Eye (tissue), 1 donor: ENCODE data around the gene MICAL1.
A peak's percentile ranks its signal among the peaks of the same experiment; 100 is the strongest.

Experiments
- DNase-seq: peaks from one replicate; pipeline ENCODE4 v3.0.0-alpha.2; 2015

MICAL1 gene

GRCh38 chr6:109453156-109453555 lies 2.4 kb downstream of the MICAL1 start:
- no peak for DNase-seq

- no peak for DNase-seq
Observed at GRCh38 chr6:109452181-109452580, 3.4 kb downstream of the MICAL1 start.

- no peak for DNase-seq
Observed at GRCh38 chr6:109451376-109451775, 4.2 kb downstream of the MICAL1 start.

- DNase-seq: no peak
Observed at GRCh38 chr6:109450801-109451200, 4.8 kb downstream of the MICAL1 start.

GRCh38 chr6:109449795-109450673 lies 5.5 kb downstream of the MICAL1 start:
- DNase-seq: no peak

GRCh38 chr6:109449064-109449794 lies 6.3 kb downstream of the MICAL1 start:
- no peak for DNase-seq

GRCh38 chr6:109448615-109449014 lies 7.0 kb downstream of the MICAL1 start:
- DNase-seq: no peak

GRCh38 chr6:109447878-109448555 lies 7.6 kb downstream of the MICAL1 start:
- DNase-seq: no peak

- no peak for DNase-seq
Observed at GRCh38 chr6:109447087-109447486, 8.5 kb downstream of the MICAL1 start.

- DNase-seq: no peak
Observed at GRCh38 chr6:109446541-109446940, 9.0 kb downstream of the MICAL1 start.

GRCh38 chr6:109446072-109446471 lies 9.5 kb downstream of the MICAL1 start:
- no peak for DNase-seq

- DNase-seq: no peak
Observed at GRCh38 chr6:109445382-109445781, 10.2 kb downstream of the MICAL1 start.

GRCh38 chr6:109443425-109443950 lies 12.1 kb downstream of the MICAL1 start:
- no peak for DNase-seq

GRCh38 chr6:109442393-109442924 lies 13.1 kb downstream of the MICAL1 start:
- DNase-seq: no peak

GRCh38 chr6:109441069-109441816 lies 14.3 kb downstream of the MICAL1 start:
- DNase-seq: peak; percentile 74

GRCh38 chr6:109440331-109441068 lies 15.1 kb downstream of the MICAL1 start, which contains the start of the genes PPIL6 and SMPD2:
Gene PPIL6, minus strand, starts transcription at chr6:109440628. Its CDS starts 38 bp downstream, at chr6:109440590.
Gene SMPD2, plus strand, starts transcription at chr6:109440724. Its CDS starts 398 bp downstream, at chr6:109441122.
- peak; percentile 95 for DNase-seq

GRCh38 chr6:109436041-109436440 lies 19.5 kb downstream of the MICAL1 start:
- DNase-seq: no peak

- DNase-seq: no peak
Observed at GRCh38 chr6:109434456-109434855, 21.1 kb downstream of the MICAL1 start.

- no peak for DNase-seq
Observed at GRCh38 chr6:109429496-109429895, 26.1 kb downstream of the MICAL1 start.

GRCh38 chr6:109428889-109429477 lies 26.6 kb downstream of the MICAL1 start:
- no peak for DNase-seq

- no peak for DNase-seq
Observed at GRCh38 chr6:109424946-109425345, 30.6 kb downstream of the MICAL1 start.
